HepG2 (cell line): Measurements from ENCODE around the gene HEBP1. TPM values are rescaled to one million over a fixed set of nuclear protein-coding genes. Genes with fewer than 3 reads are reported as not detected.

Experiments used
- ATAC-seq: fragments of 200-7000 bp; cut with Tn5 transposase; 3 replicates; pipeline ENCODE4 v1.9.1; 2020; ENCODE audit warnings: mild to moderate bottlenecking, moderate library complexity
- BruUV-seq: library from RNA; stranded (reverse); fragments of 400-500 nt; replicated peaks from 2 replicates; lab custom pipeline; 2021; lab: Mats Ljungman, UMichigan
- CTCF ChIA-PET: fragments of 300-600 bp; formaldehyde crosslinking; extraction: SDS; loops from one replicate; lab custom pipeline; 2021; ENCODE audit warnings: low total read pairs, inconsistent platforms, low intra/inter-chr PET ratio; lab: Yijun Ruan, JAX
- POLR2A ChIA-PET: fragments of 350-600 bp; sonication (Branson Sonifier 250); formaldehyde crosslinking; loops from one replicate; lab custom pipeline; 2020; ENCODE audit warnings: antibody characterized with exemption, inconsistent platforms; lab: Yijun Ruan, JAX
- DNase-seq: peaks from one replicate; pipeline ENCODE4 v3.0.0-alpha.2; 2015; ENCODE audit warnings: low spot score
- FAIRE-seq: peaks from 3 replicates; lab custom pipeline; 2011; peaks lifted over from hg19 to GRCh38; lab: Jason Lieb, UNC
- H2AFZ ChIP-seq: one replicate; pipeline ENCODE4 v1.6.1; 2011; ENCODE audit warnings: low read length, inconsistent platforms
- H3K27ac ChIP-seq: fragments of 300-600 bp; 3 replicates; pipeline ENCODE4 v1.8.0; 2011; ENCODE audit warnings: mixed run types, mild to moderate bottlenecking, mixed read lengths, low read length, inconsistent platforms; ENCODE audit not compliant: insufficient read depth; ENCODE audit errors: extremely low read length
- H3K27me3 ChIP-seq, 2 experiments: fragments of 200-600 bp in 1 of 2; 2 replicates in 1 of 2; 3 replicates in 1 of 2; pipeline versions ENCODE4 v1.6.0 to v1.8.0; 2011; ENCODE audit warnings: low read length in 2 of 2, mild to moderate bottlenecking in 2 of 2, moderate library complexity in 2 of 2, inconsistent platforms in 1 of 2; ENCODE audit not compliant: insufficient read depth in 2 of 2, control insufficient read depth in 1 of 2
- H3K36me3 ChIP-seq, 2 experiments: fragments of 200-600 bp in 1 of 2; replicated peaks in 1 of 2; 2 replicates in 1 of 2; 3 replicates in 1 of 2; pipeline versions ENCODE4 v1.5.1 to v1.8.0; 2011; ENCODE audit warnings: low read length in 2 of 2, inconsistent platforms in 1 of 2; ENCODE audit not compliant: insufficient read depth in 2 of 2, control insufficient read depth in 1 of 2
- H3K4me1 ChIP-seq: 2 replicates; pipeline ENCODE4 v1.5.1; 2012; ENCODE audit warnings: low read length, inconsistent platforms; ENCODE audit not compliant: insufficient read depth
- H3K4me2 ChIP-seq: 2 replicates; pipeline ENCODE4 v1.6.0; 2011; ENCODE audit warnings: low read depth, low read length, inconsistent platforms
- H3K4me3 ChIP-seq, 3 experiments: fragments of 200-600 bp in 1 of 3; sonication (generic), shearing (Covaris generic) in 1 of 3; replicated peaks in 1 of 3; 2 replicates each; pipeline ENCODE4 v1.5.1; 2011 to 2016; ENCODE audit warnings: low read length in 3 of 3, inconsistent platforms in 2 of 3, low read depth in 2 of 3, mild to moderate bottlenecking in 2 of 3, control low read depth in 1 of 3, mixed read lengths in 1 of 3; ENCODE audit not compliant: insufficient read depth in 1 of 3
- H3K79me2 ChIP-seq: one replicate; pipeline ENCODE4 v1.6.1; 2011; ENCODE audit warnings: low read length, inconsistent platforms; ENCODE audit not compliant: insufficient read depth
- H3K9ac ChIP-seq: 2 replicates; pipeline ENCODE4 v1.6.0; 2011; ENCODE audit warnings: mild to moderate bottlenecking, low read depth, low read length, inconsistent platforms; ENCODE audit not compliant: insufficient read depth
- H3K9me3 ChIP-seq: 2 replicates; pipeline ENCODE4 v1.5.1; 2012; ENCODE audit warnings: mild to moderate bottlenecking, low read length
- H4K20me1 ChIP-seq: 2 replicates; pipeline ENCODE4 v1.6.0; 2011; ENCODE audit warnings: inconsistent platforms, mild to moderate bottlenecking, low read length, moderate library complexity; ENCODE audit not compliant: insufficient read depth
- FOSL1 ChIP-seq: sonication (generic); formaldehyde crosslinking; IDR thresholded peaks from 2 replicates; pipeline ENCODE4 v1.9.0; 2021; ENCODE audit warnings: missing genetic modification reagents, borderline replicate concordance
- GMEB2 ChIP-seq: IDR thresholded peaks from 2 replicates; pipeline ENCODE4 v1.6.1; 2016; ENCODE audit warnings: missing biosample characterization, missing genetic modification reagents, low read depth
- WIZ ChIP-seq: sonication (generic); formaldehyde crosslinking; IDR thresholded peaks from 2 replicates; pipeline ENCODE4 v1.5.1; 2020; ENCODE audit warnings: mild to moderate bottlenecking, missing genetic modification reagents
- ZBTB37 ChIP-seq: sonication (generic); formaldehyde crosslinking; IDR thresholded peaks from 2 replicates; pipeline ENCODE4 v1.4.0; 2020; ENCODE audit warnings: mild to moderate bottlenecking, missing genetic modification reagents
- ZNF562 ChIP-seq: sonication (generic); formaldehyde crosslinking; IDR thresholded peaks from 2 replicates; pipeline ENCODE4 v1.8.0; 2022; ENCODE audit warnings: missing genetic modification reagents, borderline replicate concordance
- WGBS: methylation state at CpG from one replicate; pipeline ENCODE4 v1.1.6; 2017; ENCODE audit warnings: low lambda C conversion rate; 5-methylcytosine and 5-hydroxymethylcytosine counted together
- in situ Hi-C: cut with HindIII; loops from 2 replicates; pipeline ENCODE4 v1.10.0; 2017; ENCODE audit warnings: low pct_unique_long_range_greater_than_20kb; ENCODE audit not compliant: extremely low pct_ligation_motif_present
- intact Hi-C: fragments of 100-400 bp; cut with micrococcal nuclease; formaldehyde crosslinking; loops from one replicate; pipeline ENCODE4 v1.10.0; 2022; ENCODE audit not compliant: unreplicated experiment
- polyA plus RNA-seq, 8 experiments: library from polyadenylated mRNA; depleted of rRNA in 3 of 8; stranded (reverse) in 7 of 8; unstranded in 1 of 8; fragments of >200 nt; fragmentation: Illumina TruSeq in 4 of 8; extraction: Trizol in 4 of 8; gene quantifications; 2 replicates each; pipeline versions ENCODE4 v1.2.1 to v1.2.3, GENCODE V29; 2011 to 2016; ENCODE audit warnings: low read depth in 4 of 8, missing spikeins in 1 of 8, mixed read lengths in 1 of 8; ENCODE audit not compliant: insufficient read depth in 1 of 8
- total RNA-seq, 5 experiments: library from RNA; depleted of rRNA; stranded (reverse); fragments of >200 nt; fragmentation: Illumina TruSeq; extraction: Trizol; gene quantifications; 2 replicates each; pipeline ENCODE4 v1.2.3, GENCODE V29; 2016; ENCODE audit warnings: low read depth in 1 of 5

The HEBP1 gene
- total and polyA plus RNA-seq, 2 of the 13 experiments (the other 11 are each of a cell fraction or from before 2014, with no cell fraction given): 7.8 to 9.4 TPM

- DNase-seq (no peak), FAIRE-seq (no peak), ATAC-seq (no peak)
- no TSS peak for BruUV-seq
- no peak overlapping the region for H3K4me3 ChIP-seq
- no peak overlapping the region for H2AFZ ChIP-seq
- 81% methylated on average over 2 of the region's 2 CpGs for WGBS
- H4K20me1 ChIP-seq: no peaks in the 10 kb centered on the region
- ChIA-PET CTCF (no interaction called here), POLR2A (no interaction called here)
- TF ChIP-seq WIZ (CRISPR knock-in tag): no peak
- TF ChIP-seq ZNF562 (CRISPR knock-in tag): no peak
- TF ChIP-seq ZBTB37 (CRISPR knock-in tag): no peak
- TF ChIP-seq FOSL1 (CRISPR knock-in tag): no peak
- TF ChIP-seq GMEB2: no peak
- no peaks in the 10 kb centered on the region; a peak in 1 of 5 replicates for H3K27me3 ChIP-seq
- no peak overlapping the region for H3K27ac ChIP-seq
- H3K4me1 ChIP-seq: no peaks in the 10 kb centered on the region
- H3K36me3 ChIP-seq: no peaks in the 10 kb centered on the region
- H3K9ac ChIP-seq: no peak overlapping the region
- no peak overlapping the region for H3K4me2 ChIP-seq
- in situ Hi-C loops: no loop called here
- intact Hi-C loops: no loop called here
- H3K9me3 ChIP-seq: no peaks in the 10 kb centered on the region
- H3K79me2 ChIP-seq: no peaks in the 10 kb centered on the region
These were observed 32.1 kb upstream of the HEBP1 start for GRCh38 chr12:13032164-13032563.
